ENCODE measurements around the gene CCDC82. TPM values are rescaled to one million over a fixed set of nuclear protein-coding genes. Genes with fewer than 3 reads are reported as not detected.

Gene CCDC82
- polyA plus RNA-seq, 1 of the 3 experiments (the other 2 are of a cell fraction) = 8.7 TPM

DNA sequence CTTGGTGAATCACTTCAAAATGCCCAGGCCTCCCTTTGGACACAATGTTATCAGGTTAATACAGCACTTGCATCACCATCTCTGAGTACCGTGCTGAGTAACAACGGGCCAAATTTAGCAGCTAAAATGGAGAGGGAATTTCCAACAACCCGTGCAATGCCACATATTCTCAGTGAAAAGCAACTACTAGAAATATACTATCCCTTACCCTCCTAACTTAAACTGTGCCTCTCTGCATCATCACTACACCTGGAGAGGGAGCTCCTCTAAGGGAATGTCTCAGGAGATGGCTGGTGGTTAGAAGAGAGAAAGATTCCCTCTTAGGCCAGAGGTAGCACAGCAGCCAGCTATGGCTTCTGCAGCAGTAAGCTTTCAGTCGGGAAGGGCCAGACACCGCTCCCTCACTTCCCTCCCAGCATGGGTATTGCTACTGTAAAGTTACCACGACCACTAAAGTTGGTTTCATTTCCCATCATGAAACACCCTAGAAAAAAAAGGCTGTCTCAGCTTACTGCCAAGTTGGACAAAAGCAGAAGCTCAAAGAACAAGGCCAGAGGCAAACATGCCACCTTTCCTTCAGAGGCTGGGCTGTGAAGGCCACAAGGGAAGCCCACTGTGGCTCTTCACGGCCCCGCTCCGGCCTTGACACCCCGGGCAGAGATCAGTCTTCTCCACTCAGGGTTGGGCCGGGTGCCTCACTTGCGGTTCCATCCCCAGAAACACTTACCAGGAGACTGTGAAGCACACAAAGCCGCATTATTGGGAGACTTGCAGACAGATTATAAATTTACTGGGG lies 50.6 kb downstream of the CCDC82 start (continued):
- TF ChIP-seq TEAD4 (IDR thresholded peaks at IDR 0.05; ENCODE audit: borderline replicate concordance, insufficient read depth) = 0 out of 2 replicates have a peak, but pooled peaks have one; percentile 23
- TF ChIP-seq, protein P1, sequence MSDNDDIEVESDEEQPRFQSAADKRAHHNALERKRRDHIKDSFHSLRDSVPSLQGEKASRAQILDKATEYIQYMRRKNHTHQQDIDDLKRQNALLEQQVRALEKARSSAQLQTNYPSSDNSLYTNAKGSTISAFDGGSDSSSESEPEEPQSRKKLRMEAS (IDR thresholded peaks at IDR 0.05; ENCODE audit: low read depth) = no peak; the same call in 1 of the 2 replicates
- 0 out of 2 replicates have a peak, but pooled peaks have one; percentile 18 for TF ChIP-seq YY1 (IDR thresholded peaks at IDR 0.05; ENCODE audit: low read depth)
- TF ChIP-seq FOSL2 (IDR thresholded peaks at IDR 0.05; ENCODE audit: borderline replicate concordance, low read depth) = no peak
- TF ChIP-seq, protein P2, sequence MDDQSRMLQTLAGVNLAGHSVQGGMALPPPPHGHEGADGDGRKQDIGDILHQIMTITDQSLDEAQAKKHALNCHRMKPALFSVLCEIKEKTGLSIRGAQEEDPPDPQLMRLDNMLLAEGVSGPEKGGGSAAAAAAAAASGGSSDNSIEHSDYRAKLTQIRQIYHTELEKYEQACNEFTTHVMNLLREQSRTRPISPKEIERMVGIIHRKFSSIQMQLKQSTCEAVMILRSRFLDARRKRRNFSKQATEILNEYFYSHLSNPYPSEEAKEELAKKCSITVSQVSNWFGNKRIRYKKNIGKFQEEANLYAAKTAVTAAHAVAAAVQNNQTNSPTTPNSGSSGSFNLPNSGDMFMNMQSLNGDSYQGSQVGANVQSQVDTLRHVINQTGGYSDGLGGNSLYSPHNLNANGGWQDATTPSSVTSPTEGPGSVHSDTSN (IDR thresholded peaks at IDR 0.05) = no peak
- TF ChIP-seq, protein P3, sequence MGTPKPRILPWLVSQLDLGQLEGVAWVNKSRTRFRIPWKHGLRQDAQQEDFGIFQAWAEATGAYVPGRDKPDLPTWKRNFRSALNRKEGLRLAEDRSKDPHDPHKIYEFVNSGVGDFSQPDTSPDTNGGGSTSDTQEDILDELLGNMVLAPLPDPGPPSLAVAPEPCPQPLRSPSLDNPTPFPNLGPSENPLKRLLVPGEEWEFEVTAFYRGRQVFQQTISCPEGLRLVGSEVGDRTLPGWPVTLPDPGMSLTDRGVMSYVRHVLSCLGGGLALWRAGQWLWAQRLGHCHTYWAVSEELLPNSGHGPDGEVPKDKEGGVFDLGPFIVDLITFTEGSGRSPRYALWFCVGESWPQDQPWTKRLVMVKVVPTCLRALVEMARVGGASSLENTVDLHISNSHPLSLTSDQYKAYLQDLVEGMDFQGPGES (IDR thresholded peaks at IDR 0.05; ENCODE audit: low read depth, low read length) = no peak
- TF ChIP-seq JUND (IDR thresholded peaks at IDR 0.05) = 0 out of 2 replicates have a peak, but pooled peaks have one; percentile 17
- TF ChIP-seq MEF2A (IDR thresholded peaks at IDR 0.05; ENCODE audit: borderline replicate concordance, low read depth) = no peak
- TF ChIP-seq TAF1 (IDR thresholded peaks at IDR 0.05; ENCODE audit: borderline replicate concordance, low read depth, low read length) = no peak
- no peak for TF ChIP-seq CHD2 (IDR thresholded peaks at IDR 0.05; ENCODE audit: low read length, partially characterized antibody)
- no peak for TF ChIP-seq RCOR1 (IDR thresholded peaks at IDR 0.05; ENCODE audit: low read length)
- TF ChIP-seq NRF1 (IDR thresholded peaks at IDR 0.05; ENCODE audit: low read depth, low read length) = no peak
- 0 out of 4 replicates have a peak, but pooled peaks of 1 of the 2 experiments have one; percentile 7 for TF ChIP-seq EP300 (IDR thresholded peaks at IDR 0.05; ENCODE audit: borderline replicate concordance in 1 of 2, low read depth in 1 of 2, low read length in 1 of 2)
- no peak for TF ChIP-seq TCF12 (IDR thresholded peaks at IDR 0.05)
- no peak for TF ChIP-seq RXRA (IDR thresholded peaks at IDR 0.05; ENCODE audit: borderline replicate concordance, low read depth)
- TF ChIP-seq, protein P4, sequence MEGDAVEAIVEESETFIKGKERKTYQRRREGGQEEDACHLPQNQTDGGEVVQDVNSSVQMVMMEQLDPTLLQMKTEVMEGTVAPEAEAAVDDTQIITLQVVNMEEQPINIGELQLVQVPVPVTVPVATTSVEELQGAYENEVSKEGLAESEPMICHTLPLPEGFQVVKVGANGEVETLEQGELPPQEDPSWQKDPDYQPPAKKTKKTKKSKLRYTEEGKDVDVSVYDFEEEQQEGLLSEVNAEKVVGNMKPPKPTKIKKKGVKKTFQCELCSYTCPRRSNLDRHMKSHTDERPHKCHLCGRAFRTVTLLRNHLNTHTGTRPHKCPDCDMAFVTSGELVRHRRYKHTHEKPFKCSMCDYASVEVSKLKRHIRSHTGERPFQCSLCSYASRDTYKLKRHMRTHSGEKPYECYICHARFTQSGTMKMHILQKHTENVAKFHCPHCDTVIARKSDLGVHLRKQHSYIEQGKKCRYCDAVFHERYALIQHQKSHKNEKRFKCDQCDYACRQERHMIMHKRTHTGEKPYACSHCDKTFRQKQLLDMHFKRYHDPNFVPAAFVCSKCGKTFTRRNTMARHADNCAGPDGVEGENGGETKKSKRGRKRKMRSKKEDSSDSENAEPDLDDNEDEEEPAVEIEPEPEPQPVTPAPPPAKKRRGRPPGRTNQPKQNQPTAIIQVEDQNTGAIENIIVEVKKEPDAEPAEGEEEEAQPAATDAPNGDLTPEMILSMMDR (IDR thresholded peaks at IDR 0.05) = no peak
- TF ChIP-seq, protein P5, sequence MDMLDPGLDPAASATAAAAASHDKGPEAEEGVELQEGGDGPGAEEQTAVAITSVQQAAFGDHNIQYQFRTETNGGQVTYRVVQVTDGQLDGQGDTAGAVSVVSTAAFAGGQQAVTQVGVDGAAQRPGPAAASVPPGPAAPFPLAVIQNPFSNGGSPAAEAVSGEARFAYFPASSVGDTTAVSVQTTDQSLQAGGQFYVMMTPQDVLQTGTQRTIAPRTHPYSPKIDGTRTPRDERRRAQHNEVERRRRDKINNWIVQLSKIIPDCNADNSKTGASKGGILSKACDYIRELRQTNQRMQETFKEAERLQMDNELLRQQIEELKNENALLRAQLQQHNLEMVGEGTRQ (IDR thresholded peaks at IDR 0.05; ENCODE audit: borderline replicate concordance, low read depth, low read length) = no peak
- TF ChIP-seq SMC3 (IDR thresholded peaks at IDR 0.05; ENCODE audit: low read depth, low read length) = no peak
- TF ChIP-seq FOXM1 (IDR thresholded peaks at IDR 0.05; ENCODE audit: low read depth) = no peak
- no peak for TF ChIP-seq SIN3A (IDR thresholded peaks at IDR 0.05; ENCODE audit: borderline replicate concordance, low read depth, low read length)
- TF ChIP-seq POLR2AphosphoS5 (IDR thresholded peaks at IDR 0.05; ENCODE audit: low read depth, low read length) = no peak
- no peak for TF ChIP-seq NFIC (IDR thresholded peaks at IDR 0.05; ENCODE audit: borderline replicate concordance)
- TF ChIP-seq GATA2 (CRISPR knock-in tag; IDR thresholded peaks at IDR 0.05) = no peak
